ENCODE measurements around the gene CACNA1C.

- TF ChIP-seq CTCF (IDR thresholded peaks at IDR 0.05) (no peak), POLR2AphosphoS5 (IDR thresholded peaks at IDR 0.05) (peak; percentile 66 to 81), POLR2A (IDR thresholded peaks at IDR 0.05) (peak in 1 of 4 donors; percentile 55)
These were observed 242.1 kb downstream of the CACNA1C start for GRCh38 chr12:2294651-2295475.

All from upper lobe of left lung (tissue), 4 donors.